ENCODE results near the gene CCDC17.

The CCDC17 gene

DNA sequence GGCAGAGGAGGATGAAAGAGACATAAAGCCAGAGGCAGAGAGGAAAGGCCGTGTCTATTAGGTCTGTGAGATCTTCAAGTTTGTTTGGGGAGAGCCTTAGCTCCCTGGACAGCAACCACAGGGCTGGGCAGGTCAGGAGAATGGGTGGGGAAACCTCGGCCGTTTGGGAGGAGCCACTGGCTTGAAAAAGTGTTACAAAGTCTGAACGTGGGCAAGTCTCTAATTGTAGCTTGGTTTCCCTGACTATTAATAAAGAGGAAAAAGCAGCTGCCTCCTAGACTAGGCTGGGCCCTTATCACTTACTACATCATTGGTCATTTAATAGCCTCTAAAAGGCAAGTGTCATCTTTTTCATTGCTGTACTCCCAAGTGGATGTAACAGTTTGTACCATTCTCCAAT lies at the start of gene CCDC17:
Gene CCDC17 (minus strand): TSS at position 83 of the 400 bp plus-strand sequence. CDS start 145 bp downstream, outside the sequence.
- no peak for DNase-seq

- DNase-seq, result no peak
Observed at GRCh38 chr1:45669859-45670655, 46.2 kb upstream of the CCDC17 start.

DNA sequence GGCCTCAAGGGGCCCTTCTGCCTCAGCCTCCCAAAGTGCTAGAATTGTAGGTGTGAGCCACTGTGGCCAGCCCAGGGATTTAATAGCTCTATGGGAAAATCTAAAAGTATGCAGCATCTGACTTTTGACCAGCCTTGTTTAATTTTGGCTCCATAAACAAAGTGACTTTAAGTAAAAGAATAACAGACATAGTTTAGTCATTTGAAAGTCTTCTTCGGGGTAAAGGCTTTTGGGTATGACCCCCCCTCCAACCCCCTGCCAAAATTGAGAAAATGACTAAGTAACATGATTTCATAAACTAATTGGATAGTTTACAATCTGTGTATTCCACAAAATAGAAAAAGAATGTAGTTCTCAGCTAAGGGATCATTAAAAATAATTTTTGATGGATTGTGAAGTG lies 45.5 kb upstream of the CCDC17 start:
- DNase-seq, result no peak

- no peak for DNase-seq
Observed at GRCh38 chr1:45668526-45668925, 44.7 kb upstream of the CCDC17 start.

GRCh38 chr1:45667321-45668111 lies 43.7 kb upstream of the CCDC17 start:
- DNase-seq, result no peak

DNA sequence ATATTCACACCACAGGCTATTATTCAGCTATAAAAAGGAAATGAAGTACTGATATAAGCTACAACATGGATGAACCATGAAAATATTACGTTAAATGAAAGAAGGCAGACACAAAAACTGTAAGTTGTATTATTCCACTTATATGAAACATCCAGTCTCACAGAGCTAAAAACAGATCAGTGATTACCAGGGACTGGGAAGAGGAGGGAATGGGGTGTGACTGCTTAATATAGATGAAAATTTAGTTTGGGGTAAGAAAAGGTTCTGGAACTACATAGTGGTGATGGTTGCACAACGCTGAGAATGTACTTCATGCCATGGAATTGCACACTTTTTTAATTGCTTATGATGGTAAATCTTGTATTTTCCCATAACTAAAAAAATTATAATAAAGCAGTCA lies 43.0 kb upstream of the CCDC17 start:
- DNase-seq, result no peak

GRCh38 chr1:45660336-45660735 lies 36.5 kb upstream of the CCDC17 start:
- no peak for DNase-seq

DNA sequence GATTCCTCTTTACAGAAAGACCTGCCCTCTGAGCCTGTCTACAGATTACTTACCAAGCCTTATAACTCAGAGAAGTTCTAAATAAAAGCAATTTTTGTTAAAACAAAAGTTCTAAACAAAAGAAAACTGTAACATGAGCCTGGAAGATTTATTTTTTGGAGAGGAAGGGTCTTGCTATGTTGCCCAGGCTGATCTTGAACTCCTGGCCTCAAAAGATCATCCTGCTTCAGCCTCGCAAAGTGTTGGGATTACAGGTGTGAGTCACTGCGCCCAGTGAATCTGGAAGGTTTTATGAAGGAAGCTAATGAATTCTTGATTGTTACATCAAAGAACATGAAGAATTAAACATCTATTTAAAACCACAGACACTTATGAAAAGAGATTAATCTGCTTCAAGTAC lies 35.4 kb upstream of the CCDC17 start:
- DNase-seq, result no peak

- DNase-seq, result no peak
Observed at GRCh38 chr1:45658171-45658570, 34.3 kb upstream of the CCDC17 start.

DNA sequence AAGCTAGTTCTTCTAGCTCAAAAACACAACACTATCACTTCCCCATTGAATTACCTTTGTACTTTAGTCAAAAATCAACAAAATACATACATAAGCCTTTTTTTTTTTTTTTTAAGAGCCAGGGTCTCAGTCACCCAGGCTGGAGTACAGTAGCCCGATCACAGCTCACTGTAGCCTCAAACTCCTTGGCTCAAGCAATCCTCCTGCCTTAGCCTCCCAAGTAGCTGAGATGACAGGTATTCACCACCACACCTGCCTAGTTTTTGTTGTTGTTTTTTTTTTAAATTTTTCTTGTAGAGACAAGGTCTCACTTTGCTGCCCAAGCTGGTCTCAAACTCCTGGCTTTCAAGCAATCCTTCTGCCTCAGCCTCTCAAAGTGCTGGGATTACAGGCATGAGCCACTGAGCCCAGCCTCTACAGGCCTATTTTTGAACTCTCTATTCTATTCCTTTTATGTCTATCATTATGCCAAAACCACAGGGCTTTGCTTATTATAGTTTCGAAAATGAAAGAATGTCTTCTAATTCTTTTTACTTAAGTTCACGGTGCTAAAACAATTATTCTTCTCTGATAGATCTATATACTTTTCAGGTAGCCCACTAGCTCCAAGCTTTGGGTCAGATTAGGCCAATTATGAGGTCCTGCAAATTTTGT lies 32.8 kb upstream of the CCDC17 start:
- no peak for DNase-seq

GRCh38 chr1:45654540-45655280 lies 30.9 kb upstream of the CCDC17 start:
- no peak for DNase-seq

- no peak for DNase-seq
Observed at GRCh38 chr1:45647248-45648021, 23.6 kb upstream of the CCDC17 start.

GRCh38 chr1:45644661-45645060 lies 20.8 kb upstream of the CCDC17 start:
- no peak for DNase-seq

DNA sequence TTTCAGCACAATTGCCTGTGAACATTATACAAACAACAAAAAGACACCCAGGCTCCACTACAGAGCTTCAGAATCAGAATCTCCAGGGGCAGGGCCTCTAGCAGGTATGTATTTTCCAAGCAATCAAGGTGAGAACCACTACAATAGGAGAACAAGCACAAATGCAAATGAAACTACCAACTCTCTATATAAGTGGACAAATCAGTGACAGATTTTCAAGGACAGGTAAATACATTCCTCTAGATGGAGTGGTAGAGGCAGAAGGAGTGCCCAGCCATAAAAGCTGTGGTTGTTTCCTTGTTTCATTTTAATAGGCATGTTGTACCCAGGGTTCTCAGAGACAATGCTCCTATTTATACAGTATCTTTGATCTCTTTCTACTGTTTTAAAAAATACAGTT lies 20.1 kb upstream of the CCDC17 start:
- DNase-seq, result no peak

GRCh38 chr1:45643321-45643720 lies 19.5 kb upstream of the CCDC17 start:
- no peak for DNase-seq

GRCh38 chr1:45640293-45640692 lies 16.4 kb upstream of the CCDC17 start:
- DNase-seq, result no peak

DNA sequence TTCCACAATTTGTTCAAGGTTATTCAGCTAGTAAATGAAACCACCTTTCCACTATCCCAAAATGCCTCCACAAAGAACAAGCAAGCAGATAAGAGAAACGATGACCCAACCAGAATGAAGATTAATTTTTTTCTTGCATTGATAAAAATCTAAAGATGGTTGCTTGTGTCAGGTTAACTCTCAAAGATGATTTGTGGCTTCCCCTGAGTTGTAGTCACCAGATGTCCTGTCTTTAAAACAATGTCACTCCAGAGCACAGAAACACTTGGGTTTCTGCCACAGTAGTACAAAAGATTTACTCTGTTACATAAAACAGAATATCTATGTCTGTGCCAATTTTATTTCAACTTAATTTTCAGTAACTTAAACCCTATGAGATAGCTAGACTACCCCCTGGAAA lies 11.4 kb upstream of the CCDC17 start:
- no peak for DNase-seq

- DNase-seq, result no peak
Observed at GRCh38 chr1:45630429-45630828, 6.6 kb upstream of the CCDC17 start.

GRCh38 chr1:45629035-45629434 lies 5.2 kb upstream of the CCDC17 start:
- no peak for DNase-seq

DNA sequence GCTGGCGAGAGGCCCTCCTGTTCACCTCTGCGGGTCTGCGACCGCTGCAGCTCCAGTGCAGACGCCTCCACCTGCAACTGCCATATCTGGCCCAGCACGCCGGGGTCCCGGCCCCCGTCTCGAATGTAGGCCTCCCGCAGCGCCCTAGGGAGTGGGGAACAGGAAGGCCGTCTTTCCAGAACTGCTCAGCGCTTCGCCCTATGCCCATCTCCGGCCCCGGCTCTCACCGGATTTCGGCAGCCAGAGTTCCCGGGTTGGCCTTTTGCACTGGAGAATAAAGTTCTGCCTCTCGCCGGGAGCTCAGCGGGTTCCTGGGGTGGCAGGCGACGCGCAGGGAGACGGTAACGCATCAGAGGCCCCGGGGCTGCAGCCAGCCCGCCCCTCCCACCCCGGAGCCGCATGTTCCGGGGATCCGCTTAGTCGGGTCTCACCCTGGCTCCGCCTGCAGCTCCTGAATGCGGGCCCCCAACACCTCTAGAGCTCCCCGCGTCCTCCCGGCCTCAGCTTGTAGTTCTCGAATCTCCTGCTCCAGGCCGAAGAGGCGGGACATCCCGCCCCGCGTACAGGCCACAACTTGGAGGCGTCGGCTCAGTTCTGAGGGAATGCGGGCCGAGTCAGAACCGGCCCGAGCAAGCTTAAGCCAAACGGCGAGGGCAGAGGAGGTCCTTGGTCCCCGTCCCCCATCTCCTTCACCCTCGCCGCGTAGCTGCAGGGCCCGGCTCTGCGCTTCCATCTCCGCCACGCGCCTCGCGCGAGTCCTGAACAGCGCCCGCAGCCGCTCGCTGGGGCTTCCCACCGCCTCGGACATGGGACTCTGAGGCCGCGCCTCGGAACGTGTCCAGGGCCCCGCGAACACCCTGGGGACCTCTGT lies 1.1 kb downstream of the CCDC17 start:
- no peak for DNase-seq

DNA sequence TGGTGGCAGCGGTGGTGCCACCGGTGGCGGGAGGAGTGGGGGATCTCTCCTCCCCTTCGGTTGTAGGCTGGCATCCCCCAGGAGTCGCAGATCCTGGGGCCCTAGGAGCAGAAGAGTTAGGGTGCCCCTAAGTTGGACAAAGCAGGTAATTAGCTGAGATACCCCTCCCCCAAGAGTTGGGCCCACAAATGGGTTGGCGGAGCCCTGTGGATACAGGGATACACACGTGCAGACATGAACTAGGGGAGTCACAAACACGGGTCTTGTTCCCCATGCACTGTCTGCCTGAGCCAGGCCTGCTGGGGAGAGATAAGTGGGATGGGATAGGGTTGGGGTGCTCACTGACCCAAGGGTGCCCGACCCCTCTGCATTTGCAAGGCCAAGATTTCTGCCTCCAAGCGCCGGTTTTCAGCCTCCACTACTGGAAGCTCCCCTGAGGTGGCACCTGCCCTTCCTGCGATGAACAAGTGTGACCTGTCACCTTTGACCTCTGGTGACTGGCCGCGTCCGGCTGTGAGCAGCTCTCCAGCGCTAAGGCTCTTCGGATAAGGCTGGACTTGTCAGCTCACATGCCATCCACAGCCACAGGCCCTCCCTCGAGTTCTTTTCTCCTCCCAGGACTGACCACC lies 1.8 kb downstream of the CCDC17 start:
- DNase-seq, result no peak

All from activated CD4-positive, alpha-beta T cell treated with anti-CD3 and anti-CD28 coated beads, Interleukin-2, amount 50 U/mL, for 4 hours (primary cell).